ENCODE measurements around the gene FMN2.

The FMN2 gene

DNA sequence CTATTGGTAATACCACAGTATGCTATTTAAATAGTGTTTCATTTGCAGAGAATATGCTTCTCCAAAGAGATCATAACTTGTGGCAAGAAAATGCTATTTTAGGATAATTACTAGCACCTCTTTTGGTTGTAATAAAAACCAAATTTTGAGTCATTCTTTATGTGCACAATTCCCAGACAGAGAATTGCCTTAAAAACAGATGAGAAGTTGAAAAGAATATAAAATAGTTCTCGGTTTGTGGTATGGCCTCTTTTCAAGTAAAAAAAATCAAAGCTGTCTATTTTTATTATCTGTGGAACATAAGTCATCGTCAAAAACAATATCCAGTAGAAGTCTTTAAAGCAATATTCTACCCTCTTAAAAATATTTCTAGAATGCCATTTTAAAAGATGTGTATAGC is 334.4 kb downstream of the FMN2 start:
- H3K4me3 ChIP-seq (ENCODE audit: low read length): no peak overlapping the region
- DNase-seq (ENCODE audit: low read depth): no peak
- TF ChIP-seq, protein P1, sequence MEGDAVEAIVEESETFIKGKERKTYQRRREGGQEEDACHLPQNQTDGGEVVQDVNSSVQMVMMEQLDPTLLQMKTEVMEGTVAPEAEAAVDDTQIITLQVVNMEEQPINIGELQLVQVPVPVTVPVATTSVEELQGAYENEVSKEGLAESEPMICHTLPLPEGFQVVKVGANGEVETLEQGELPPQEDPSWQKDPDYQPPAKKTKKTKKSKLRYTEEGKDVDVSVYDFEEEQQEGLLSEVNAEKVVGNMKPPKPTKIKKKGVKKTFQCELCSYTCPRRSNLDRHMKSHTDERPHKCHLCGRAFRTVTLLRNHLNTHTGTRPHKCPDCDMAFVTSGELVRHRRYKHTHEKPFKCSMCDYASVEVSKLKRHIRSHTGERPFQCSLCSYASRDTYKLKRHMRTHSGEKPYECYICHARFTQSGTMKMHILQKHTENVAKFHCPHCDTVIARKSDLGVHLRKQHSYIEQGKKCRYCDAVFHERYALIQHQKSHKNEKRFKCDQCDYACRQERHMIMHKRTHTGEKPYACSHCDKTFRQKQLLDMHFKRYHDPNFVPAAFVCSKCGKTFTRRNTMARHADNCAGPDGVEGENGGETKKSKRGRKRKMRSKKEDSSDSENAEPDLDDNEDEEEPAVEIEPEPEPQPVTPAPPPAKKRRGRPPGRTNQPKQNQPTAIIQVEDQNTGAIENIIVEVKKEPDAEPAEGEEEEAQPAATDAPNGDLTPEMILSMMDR (IDR thresholded peaks at IDR 0.05; ENCODE audit: insufficient read depth, low read depth, low read length, missing control alignments): no peak

DNA sequence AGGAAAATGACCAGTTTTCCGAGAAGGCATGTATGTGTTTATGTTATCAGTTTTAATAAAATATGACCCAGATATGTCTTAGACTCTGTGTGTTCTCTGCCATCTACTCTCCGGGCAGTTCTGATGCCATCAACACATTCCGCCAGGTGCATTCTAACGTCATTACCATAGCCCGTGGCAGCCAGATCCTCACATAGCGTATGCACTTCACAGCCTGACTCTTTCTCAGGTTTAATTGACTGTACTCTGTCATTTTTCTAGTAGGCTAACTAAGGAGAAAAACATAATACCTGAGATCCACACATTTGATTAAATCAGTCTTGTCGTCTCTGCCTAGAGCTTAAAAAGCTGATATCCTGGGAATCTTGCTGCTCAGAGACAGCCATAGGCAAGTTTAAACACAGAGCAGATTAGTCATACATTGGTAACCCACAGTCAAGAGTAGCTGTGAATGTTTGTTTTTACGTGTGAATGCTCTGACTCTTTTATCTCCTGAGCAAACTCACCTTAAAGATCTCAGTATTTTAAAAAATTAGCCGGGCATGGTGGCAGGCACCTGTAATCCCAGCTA is 344.4 kb downstream of the FMN2 start:
- DNase-seq (ENCODE audit: low read depth): peak; percentile 81
- no peak overlapping the region for H3K4me3 ChIP-seq (ENCODE audit: low read length)
- TF ChIP-seq, protein P1 (IDR thresholded peaks at IDR 0.05; ENCODE audit: insufficient read depth, low read depth, low read length, missing control alignments): no peak

DNA sequence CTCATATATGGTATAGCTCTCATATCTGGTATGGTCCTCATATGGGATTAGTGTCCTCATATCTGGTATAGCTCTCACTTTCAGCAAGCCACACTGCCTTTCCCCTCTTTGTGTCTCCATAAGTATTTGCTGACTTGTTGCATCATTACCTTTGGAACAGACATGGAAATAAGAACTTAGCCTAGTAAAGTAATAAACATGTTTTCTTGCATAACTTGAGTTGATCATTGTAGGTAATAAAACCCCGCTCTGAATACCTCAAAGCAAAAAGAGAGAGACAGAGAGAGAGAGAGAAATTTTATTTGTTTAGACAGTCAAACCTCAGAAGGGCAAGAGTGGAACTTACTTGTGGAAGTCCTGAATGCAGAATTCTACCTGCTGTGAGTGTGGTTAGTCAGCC is 350.0 kb downstream of the FMN2 start:
- H3K4me3 ChIP-seq (ENCODE audit: low read length): no peak overlapping the region
- DNase-seq (ENCODE audit: low read depth): no peak
- TF ChIP-seq, protein P1 (IDR thresholded peaks at IDR 0.05; ENCODE audit: insufficient read depth, low read depth, low read length, missing control alignments): no peak

DNA sequence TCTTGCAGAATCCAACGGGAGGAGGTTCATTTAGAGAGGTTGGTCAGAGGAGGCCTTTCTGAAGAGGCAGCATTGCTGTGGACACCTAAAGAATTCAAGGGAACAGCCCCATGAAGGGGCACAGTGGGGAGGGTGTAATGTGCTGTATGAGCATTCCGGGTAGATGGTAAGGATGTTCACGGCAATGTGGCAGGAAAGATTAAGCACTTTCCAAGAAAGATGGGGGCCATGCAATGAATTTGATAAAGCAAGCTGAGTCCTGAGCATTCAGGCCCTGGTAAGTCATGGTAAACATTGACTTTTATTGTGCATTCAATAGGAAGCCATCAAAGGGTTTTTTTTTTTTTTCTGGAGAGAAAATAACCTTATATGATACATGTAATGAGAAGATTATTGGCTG is 353.7 kb downstream of the FMN2 start:
- DNase-seq (ENCODE audit: low read depth): no peak
- H3K4me3 ChIP-seq (ENCODE audit: low read length): no peak overlapping the region
- TF ChIP-seq, protein P1 (IDR thresholded peaks at IDR 0.05; ENCODE audit: insufficient read depth, low read depth, low read length, missing control alignments): no peak

DNA sequence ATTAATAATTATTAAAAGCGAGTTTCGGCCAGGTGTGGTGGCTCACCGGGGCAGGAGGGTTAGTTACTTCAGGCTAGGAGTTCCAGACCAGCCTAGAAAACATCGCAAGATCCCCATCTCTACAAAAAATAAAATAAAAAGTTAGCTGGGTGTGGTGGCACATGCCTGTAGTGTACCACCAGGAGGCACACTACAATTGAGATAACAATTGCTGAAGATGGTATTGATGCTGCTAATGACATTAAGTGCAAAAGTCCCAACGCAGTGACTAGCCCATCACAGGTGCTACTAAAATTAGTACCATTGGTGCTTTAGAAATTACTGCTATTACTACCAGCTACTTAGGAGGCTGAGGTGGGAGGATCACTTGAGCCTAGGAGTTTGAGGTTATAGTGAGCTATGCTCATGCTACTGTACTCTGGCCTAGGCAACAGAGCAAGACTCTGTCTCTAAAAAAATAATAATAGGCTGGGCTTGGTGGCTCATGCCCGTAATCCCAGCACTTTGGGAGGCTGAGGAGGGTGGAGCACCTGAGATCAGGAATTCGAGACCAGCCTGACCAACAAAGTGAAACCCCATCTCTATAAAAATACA is 363.6 kb downstream of the FMN2 start:
- no peak overlapping the region for H3K4me3 ChIP-seq (ENCODE audit: low read length)
- DNase-seq (ENCODE audit: low read depth): peak; percentile 18
- TF ChIP-seq, protein P1 (IDR thresholded peaks at IDR 0.05; ENCODE audit: insufficient read depth, low read depth, low read length, missing control alignments): peak; percentile 35

GRCh38 chr1:240457203-240457602 is 365.5 kb downstream of the FMN2 start:
- TF ChIP-seq, protein P1 (IDR thresholded peaks at IDR 0.05; ENCODE audit: insufficient read depth, low read depth, low read length, missing control alignments): no peak
- H3K4me3 ChIP-seq (ENCODE audit: low read length): no peak overlapping the region
- no peak for DNase-seq (ENCODE audit: low read depth)

DNA sequence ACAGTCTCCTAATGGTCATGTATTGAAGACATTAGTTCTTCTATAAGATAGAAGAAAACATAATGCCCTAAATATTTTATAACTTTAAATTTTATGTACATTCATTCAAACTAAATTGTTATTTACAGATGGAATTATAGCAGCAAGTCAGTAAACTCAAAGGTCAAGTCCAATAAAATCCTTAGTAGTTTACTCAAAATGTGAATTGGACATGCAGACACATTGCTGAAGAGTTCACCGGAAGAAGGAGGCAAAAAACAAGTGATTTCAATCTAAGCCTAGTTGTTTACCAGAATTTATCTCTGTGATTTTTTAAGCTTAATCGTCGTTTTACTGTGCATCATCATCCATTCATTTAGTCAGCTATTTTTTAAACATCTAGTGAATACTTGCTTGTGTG is 370.6 kb downstream of the FMN2 start:
- no peak overlapping the region for H3K4me3 ChIP-seq (ENCODE audit: low read length)
- DNase-seq (ENCODE audit: low read depth): no peak
- TF ChIP-seq, protein P1 (IDR thresholded peaks at IDR 0.05; ENCODE audit: insufficient read depth, low read depth, low read length, missing control alignments): no peak
